Measurements from ENCODE around the gene PIEZO1. TPM values are rescaled to one million over a fixed set of nuclear protein-coding genes. Genes with fewer than 3 reads are reported as not detected.

Gene PIEZO1
- total RNA-seq, 1 donor from 2014 or later, result 196 TPM

DNA sequence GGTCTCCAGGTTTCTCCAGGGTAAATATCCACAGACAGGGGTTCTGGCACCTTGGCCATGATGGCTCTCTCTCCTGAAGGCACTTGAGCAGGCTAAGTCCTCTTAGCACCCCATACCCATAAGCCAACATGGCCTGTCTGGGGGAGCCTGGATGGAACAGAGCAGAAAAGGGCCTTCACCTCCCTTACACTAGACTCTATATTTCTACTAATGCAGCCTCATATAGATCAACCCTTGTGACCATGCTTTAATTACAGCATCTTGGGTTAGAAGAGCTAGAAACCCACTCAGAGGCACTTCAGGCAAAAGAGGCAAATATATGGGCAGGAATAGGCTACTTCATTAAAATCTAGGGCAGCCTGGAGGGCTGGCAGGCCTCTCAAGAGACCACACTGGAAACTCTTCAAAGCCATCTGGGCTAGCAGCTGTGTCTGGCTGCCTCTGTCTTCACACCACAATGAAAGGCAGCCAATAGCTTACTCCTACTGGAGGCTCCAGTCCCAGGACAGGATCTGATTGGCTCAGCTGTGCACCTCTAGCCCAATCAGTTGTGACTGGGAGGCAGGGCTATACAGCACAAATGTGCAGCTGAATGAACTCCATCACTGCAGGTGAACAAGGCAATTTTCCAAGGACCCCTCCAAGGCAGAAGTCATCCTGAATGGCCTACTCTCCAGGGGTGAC is 13.9 kb upstream of the PIEZO1 start:
- Histone ChIP-seq H3K9me3 (no peaks in the 10 kb centered on the region), H3K27ac (no peak overlapping the region), H3K4me1 (peaks cover 5% of the 10 kb centered on the region), H3K4me3 (no peak overlapping the region), H3K27me3 (no peaks in the 10 kb centered on the region), H3K36me3 (no peaks in the 10 kb centered on the region)
- TF ChIP-seq, protein P1, sequence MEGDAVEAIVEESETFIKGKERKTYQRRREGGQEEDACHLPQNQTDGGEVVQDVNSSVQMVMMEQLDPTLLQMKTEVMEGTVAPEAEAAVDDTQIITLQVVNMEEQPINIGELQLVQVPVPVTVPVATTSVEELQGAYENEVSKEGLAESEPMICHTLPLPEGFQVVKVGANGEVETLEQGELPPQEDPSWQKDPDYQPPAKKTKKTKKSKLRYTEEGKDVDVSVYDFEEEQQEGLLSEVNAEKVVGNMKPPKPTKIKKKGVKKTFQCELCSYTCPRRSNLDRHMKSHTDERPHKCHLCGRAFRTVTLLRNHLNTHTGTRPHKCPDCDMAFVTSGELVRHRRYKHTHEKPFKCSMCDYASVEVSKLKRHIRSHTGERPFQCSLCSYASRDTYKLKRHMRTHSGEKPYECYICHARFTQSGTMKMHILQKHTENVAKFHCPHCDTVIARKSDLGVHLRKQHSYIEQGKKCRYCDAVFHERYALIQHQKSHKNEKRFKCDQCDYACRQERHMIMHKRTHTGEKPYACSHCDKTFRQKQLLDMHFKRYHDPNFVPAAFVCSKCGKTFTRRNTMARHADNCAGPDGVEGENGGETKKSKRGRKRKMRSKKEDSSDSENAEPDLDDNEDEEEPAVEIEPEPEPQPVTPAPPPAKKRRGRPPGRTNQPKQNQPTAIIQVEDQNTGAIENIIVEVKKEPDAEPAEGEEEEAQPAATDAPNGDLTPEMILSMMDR (IDR thresholded peaks at IDR 0.05), result no peak
- ATAC-seq (no peak), DNase-seq (no peak)
- intact Hi-C loops (cut with DNase I), result no loop called here

DNA sequence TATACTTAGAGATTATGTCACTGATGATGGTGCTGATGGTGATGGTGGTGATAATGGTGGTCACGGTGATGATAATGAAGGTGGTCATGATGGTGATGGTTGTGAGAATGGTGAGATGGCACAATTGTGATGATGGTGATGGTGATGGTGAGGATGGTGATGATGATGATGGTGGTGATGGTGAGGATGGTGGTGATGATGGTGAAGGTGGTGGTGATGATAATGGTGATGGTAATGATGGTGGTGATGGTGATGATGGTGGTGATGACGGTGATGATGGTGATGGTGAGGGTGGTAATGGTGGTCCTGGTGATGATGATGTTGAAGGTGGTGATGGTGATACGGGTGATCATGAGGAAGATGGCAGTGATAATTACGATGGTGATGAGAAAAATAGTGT is 13.1 kb upstream of the PIEZO1 start:
- H3K36me3 ChIP-seq, result no peaks in the 10 kb centered on the region
- peaks cover 6% of the 10 kb centered on the region for H3K27me3 ChIP-seq
- H3K9me3 ChIP-seq, result no peaks in the 10 kb centered on the region
- peaks cover 5% of the 10 kb centered on the region for H3K4me1 ChIP-seq
- ATAC-seq, result no peak
- DNase-seq, result no peak
- TF ChIP-seq, protein P1 (IDR thresholded peaks at IDR 0.05), result no peak
- H3K27ac ChIP-seq, result no peak overlapping the region
- intact Hi-C loops (cut with DNase I), result no loop called here
- H3K4me3 ChIP-seq, result no peak overlapping the region

DNA sequence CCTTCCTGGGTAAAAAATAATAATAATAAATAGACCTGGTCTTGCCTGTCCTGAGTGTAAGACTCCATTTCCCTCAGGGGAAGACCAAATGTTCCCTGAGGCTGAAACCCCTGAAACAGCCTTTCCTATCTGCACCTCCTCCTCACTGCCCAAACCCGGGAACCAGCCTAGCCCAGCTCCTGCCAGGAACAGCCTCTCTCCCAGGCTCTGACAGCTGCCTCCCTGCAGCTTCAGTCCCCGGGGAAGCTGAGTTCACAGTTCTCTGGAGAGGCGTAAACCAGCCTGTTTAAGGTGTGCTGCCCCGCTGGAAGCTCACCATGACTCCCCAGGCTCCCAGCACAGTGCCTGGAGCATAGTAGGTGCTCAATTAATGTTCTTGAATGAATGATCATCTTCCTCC is 11.3 kb upstream of the PIEZO1 start:
- Histone ChIP-seq H3K27ac (no peak overlapping the region), H3K36me3 (no peaks in the 10 kb centered on the region), H3K4me3 (no peak overlapping the region), H3K4me1 (no peaks in the 10 kb centered on the region), H3K9me3 (no peaks in the 10 kb centered on the region), H3K27me3 (peaks cover 6% of the 10 kb centered on the region)
- intact Hi-C loops (cut with DNase I), result no loop called here
- DNase-seq (no peak), ATAC-seq (no peak)
- TF ChIP-seq, protein P1 (IDR thresholded peaks at IDR 0.05), result no peak

DNA sequence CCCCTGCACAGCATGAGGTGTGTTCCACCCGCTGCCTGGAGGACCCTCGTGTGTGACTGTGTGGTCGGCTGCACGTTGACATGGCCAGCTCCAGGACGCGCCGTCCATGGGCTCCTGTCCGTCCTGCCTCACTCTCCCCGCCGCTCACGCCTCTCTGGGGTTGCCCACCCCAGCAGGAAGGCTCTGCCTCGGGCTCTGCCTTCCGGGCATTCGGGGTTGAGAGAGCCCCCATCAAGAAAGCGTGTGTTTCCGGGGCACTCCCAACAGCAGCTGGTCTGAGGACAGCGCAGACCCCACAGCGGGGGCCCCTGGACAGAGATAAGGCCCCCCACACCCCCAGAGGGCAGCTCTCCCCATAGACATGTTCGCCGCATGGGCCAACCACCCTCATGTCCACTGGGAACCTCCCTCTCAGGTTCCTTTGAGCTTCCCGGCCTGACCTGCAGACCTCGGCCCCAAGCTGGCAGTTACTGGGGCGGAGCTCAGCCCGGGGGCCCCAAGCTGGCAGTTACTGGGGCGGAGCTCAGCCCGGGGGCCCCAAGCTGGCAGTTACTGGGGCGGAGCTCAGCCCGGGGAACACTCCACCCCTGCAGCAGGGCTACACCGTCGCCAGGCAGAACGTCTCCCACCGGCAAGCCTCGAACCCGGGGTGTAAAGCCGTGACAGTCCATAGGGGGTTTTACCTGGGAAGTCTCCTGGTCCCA is 8.4 kb upstream of the PIEZO1 start:
- Histone ChIP-seq H3K36me3 (no peaks in the 10 kb centered on the region), H3K4me1 (peaks cover 10% of the 10 kb centered on the region), H3K4me3 (no peak overlapping the region), H3K27me3 (peaks cover 6% of the 10 kb centered on the region), H3K9me3 (no peaks in the 10 kb centered on the region), H3K27ac (no peak overlapping the region)
- no peak for ATAC-seq
- DNase-seq, result no peak
- intact Hi-C loops (cut with DNase I), result no loop called here
- TF ChIP-seq, protein P1 (IDR thresholded peaks at IDR 0.05), result no peak

DNA sequence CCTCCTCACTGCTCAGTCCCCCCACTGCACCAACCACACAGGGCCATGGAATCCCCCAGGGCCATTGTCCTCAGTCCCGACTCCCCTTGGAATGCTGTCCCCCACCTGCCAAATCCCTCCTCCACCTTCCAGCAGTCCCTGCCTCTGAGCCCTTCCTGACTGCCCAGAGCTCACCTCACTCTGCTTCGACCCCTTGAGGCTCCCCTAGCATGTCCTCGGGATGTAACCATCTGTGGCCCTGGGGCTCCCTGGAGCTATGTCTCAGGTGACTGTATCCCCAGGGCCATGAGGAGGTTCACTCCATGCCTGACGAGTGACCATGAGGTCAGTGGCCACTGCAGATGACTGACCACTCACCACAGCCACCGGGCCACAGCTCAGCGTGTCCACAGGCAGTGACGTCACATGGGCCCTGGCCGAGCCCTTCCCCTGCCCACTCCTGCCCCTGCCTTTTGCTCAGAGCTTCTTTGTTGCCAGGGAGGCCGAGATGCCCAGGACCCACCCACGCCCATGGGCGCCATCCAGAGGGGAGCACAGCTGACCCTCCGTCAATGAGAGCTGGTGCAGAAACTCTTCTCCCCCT is 7.7 kb upstream of the PIEZO1 start:
- no peak for ATAC-seq

More for the DNA sequence above, 7.7 kb upstream of the PIEZO1 start:
- Histone ChIP-seq H3K4me3 (no peak overlapping the region), H3K4me1 (peaks cover 10% of the 10 kb centered on the region), H3K9me3 (no peaks in the 10 kb centered on the region), H3K36me3 (no peaks in the 10 kb centered on the region), H3K27ac (no peak overlapping the region), H3K27me3 (peaks cover 6% of the 10 kb centered on the region)
- DNase-seq, result no peak
- intact Hi-C loops (cut with DNase I), result no loop called here
- TF ChIP-seq, protein P1 (IDR thresholded peaks at IDR 0.05), result no peak
